Mesenchymal stem cell (in vitro differentiated cells and primary cell): Measurements from ENCODE around the gene IGFBP7.
A peak's percentile ranks its signal among the peaks of the same experiment; 100 is the strongest.

Experiments
- DNase-seq: peaks from one replicate; pipeline ENCODE4 v3.0.0-alpha.2; 2013
- H2AFZ ChIP-seq: one replicate; pipeline ENCODE4 v1.6.1; 2013; ENCODE audit warnings: low read depth, mild to moderate bottlenecking, control low read depth, inconsistent platforms, low read length, moderate library complexity
- H2AK5ac ChIP-seq: 2 replicates; pipeline ENCODE4 v1.6.1; 2013; ENCODE audit warnings: low read length, moderate library complexity, mild to moderate bottlenecking, inconsistent platforms; ENCODE audit not compliant: severe bottlenecking
- H2BK120ac ChIP-seq: one replicate; pipeline ENCODE4 v1.6.1; 2013; ENCODE audit warnings: low read depth, mild to moderate bottlenecking, inconsistent platforms, low read length, moderate library complexity
- H2BK12ac ChIP-seq, 2 experiments: one replicate each; pipeline ENCODE4 v1.6.1; 2013; ENCODE audit warnings: inconsistent platforms in 2 of 2, low read length in 2 of 2, mild to moderate bottlenecking in 2 of 2, moderate library complexity in 2 of 2, control low read depth in 1 of 2
- H2BK15ac ChIP-seq: one replicate; pipeline ENCODE4 v1.6.1; 2013; ENCODE audit warnings: mild to moderate bottlenecking, low read depth, inconsistent platforms; ENCODE audit not compliant: poor library complexity, severe bottlenecking
- H2BK5ac ChIP-seq: 2 replicates; pipeline ENCODE4 v1.6.1; 2013; ENCODE audit warnings: low read depth, mild to moderate bottlenecking, low read length, control low read depth, inconsistent platforms; ENCODE audit not compliant: poor library complexity, severe bottlenecking
- H3K14ac ChIP-seq, 2 experiments: one replicate each; pipeline ENCODE4 v1.6.1; 2013; ENCODE audit warnings: inconsistent platforms in 2 of 2, low read length in 2 of 2, control low read depth in 1 of 2, mild to moderate bottlenecking in 1 of 2, moderate library complexity in 1 of 2
- H3K18ac ChIP-seq, 2 experiments: one replicate each; pipeline ENCODE4 v1.6.1; 2013; ENCODE audit warnings: inconsistent platforms in 2 of 2, low read length in 2 of 2, control low read depth in 1 of 2, low read depth in 1 of 2, mild to moderate bottlenecking in 1 of 2
- H3K23ac ChIP-seq, 2 experiments: one replicate each; pipeline ENCODE4 v1.6.1; 2013; ENCODE audit warnings: inconsistent platforms in 2 of 2, low read length in 2 of 2, mild to moderate bottlenecking in 2 of 2, moderate library complexity in 2 of 2, control low read depth in 1 of 2
- H3K27ac ChIP-seq: 2 replicates; pipeline ENCODE4 v1.5.1; 2013; ENCODE audit warnings: mild to moderate bottlenecking, moderate library complexity, low read length, control low read depth, inconsistent platforms; ENCODE audit not compliant: poor library complexity, severe bottlenecking
- H3K27me3 ChIP-seq, 2 experiments: 2 replicates each; pipeline versions ENCODE4 v1.6.1 to v1.7.0; 2013; ENCODE audit warnings: low read length in 2 of 2, mild to moderate bottlenecking in 2 of 2, moderate library complexity in 2 of 2, control low read depth in 1 of 2, inconsistent platforms in 1 of 2; ENCODE audit not compliant: control insufficient read depth in 1 of 2, insufficient read depth in 1 of 2
- H3K36me3 ChIP-seq, 2 experiments: 2 replicates each; pipeline versions ENCODE4 v1.6.1 to v1.7.0; 2013; ENCODE audit warnings: low read length in 2 of 2, control low read depth in 1 of 2, inconsistent platforms in 1 of 2, low read depth in 1 of 2, mild to moderate bottlenecking in 1 of 2; ENCODE audit not compliant: insufficient read depth in 2 of 2, control insufficient read depth in 1 of 2
- H3K4ac ChIP-seq, 2 experiments: one replicate each; pipeline ENCODE4 v1.6.1; 2013; ENCODE audit warnings: inconsistent platforms in 2 of 2, low read length in 2 of 2, mild to moderate bottlenecking in 2 of 2, moderate library complexity in 2 of 2, control low read depth in 1 of 2, low read depth in 1 of 2
- H3K4me1 ChIP-seq: 2 replicates; pipeline ENCODE4 v1.6.1; 2013; ENCODE audit warnings: low read depth, low read length, control low read depth; ENCODE audit not compliant: control insufficient read depth, insufficient read depth
- H3K4me2 ChIP-seq: 2 replicates; pipeline ENCODE4 v1.6.1; 2013; ENCODE audit warnings: low read length, mild to moderate bottlenecking, inconsistent platforms; ENCODE audit not compliant: poor library complexity, severe bottlenecking
- H3K4me3 ChIP-seq, 2 experiments: 2 replicates each; pipeline versions ENCODE4 v1.5.1 to v1.7.0; 2013; ENCODE audit warnings: low read length in 2 of 2, mild to moderate bottlenecking in 2 of 2, control low read depth in 1 of 2, low read depth in 1 of 2; ENCODE audit not compliant: insufficient read depth in 1 of 2
- H3K79me1 ChIP-seq: replicated peaks from 2 replicates; pipeline ENCODE4 v1.6.1; 2013; ENCODE audit warnings: mild to moderate bottlenecking, control low read depth, low read length, inconsistent platforms; ENCODE audit not compliant: poor library complexity, severe bottlenecking
- H3K9ac ChIP-seq: 2 replicates; pipeline ENCODE4 v1.7.0; 2013; ENCODE audit warnings: mild to moderate bottlenecking, low read length, moderate library complexity
- H3K9me3 ChIP-seq: 2 replicates; pipeline ENCODE4 v1.7.0; 2013; ENCODE audit warnings: mild to moderate bottlenecking, low read length; ENCODE audit not compliant: control insufficient read depth
- H4K8ac ChIP-seq: one replicate; pipeline ENCODE4 v1.6.1; 2013; ENCODE audit warnings: inconsistent platforms, mild to moderate bottlenecking, low read length, moderate library complexity
- H4K91ac ChIP-seq: one replicate; pipeline ENCODE4 v1.6.1; 2013; ENCODE audit warnings: mild to moderate bottlenecking, low read length, inconsistent platforms
- WGBS: methylation state at CpG from one replicate; pipeline ENCODE4 v1.1.7; 2013; ENCODE audit warnings: mixed read lengths; 5-methylcytosine and 5-hydroxymethylcytosine counted together

The IGFBP7 gene

GRCh38 chr4:57139783-57140182 is 29.6 kb upstream of the IGFBP7 start:
- Histone ChIP-seq H2BK12ac (no peak overlapping the region), H3K4ac (no peak overlapping the region), H3K4me3 (no peak overlapping the region), H3K4me2 (no peak overlapping the region), H3K36me3 (no peaks in the 10 kb centered on the region), H2BK5ac (no peak overlapping the region), H3K23ac (no peak overlapping the region), H3K18ac (no peak overlapping the region), H3K27me3 (no peaks in the 10 kb centered on the region), H3K14ac (no peak overlapping the region), H4K91ac (no peak overlapping the region), H2AK5ac (no peak overlapping the region), H3K79me1 (no peaks in the 10 kb centered on the region), H2BK120ac (no peak overlapping the region), H2BK15ac (no peak overlapping the region), H2AFZ (no peak overlapping the region), H3K9ac (no peak overlapping the region), H3K27ac (no peak overlapping the region), H3K4me1 (peaks cover 3% of the 10 kb centered on the region), H3K9me3 (no peaks in the 10 kb centered on the region), H4K8ac (no peak overlapping the region)
- DNase-seq = no peak

GRCh38 chr4:57137261-57137660 is 27.1 kb upstream of the IGFBP7 start:
- H2AFZ ChIP-seq = no peak overlapping the region
- H3K9me3 ChIP-seq = no peaks in the 10 kb centered on the region
- H3K14ac ChIP-seq = no peak overlapping the region
- no peak overlapping the region for H2BK12ac ChIP-seq
- H3K4me3 ChIP-seq = no peak overlapping the region
- H3K18ac ChIP-seq = no peak overlapping the region
- H2BK120ac ChIP-seq = no peak overlapping the region
- H3K4ac ChIP-seq = no peak overlapping the region
- peaks cover 11% of the 10 kb centered on the region for H3K4me1 ChIP-seq
- no peaks in the 10 kb centered on the region for H3K79me1 ChIP-seq
- H2BK5ac ChIP-seq = no peak overlapping the region
- no peak overlapping the region for H4K91ac ChIP-seq
- no peak overlapping the region for H4K8ac ChIP-seq
- no peak overlapping the region for H2AK5ac ChIP-seq
- H3K27me3 ChIP-seq = peaks cover 0 to 2% of the 10 kb centered on the region in 2 experiments
- no peak for DNase-seq
- no peak overlapping the region for H3K4me2 ChIP-seq
- no peak overlapping the region for H3K9ac ChIP-seq
- H3K27ac ChIP-seq = peak overlapping the region; percentile 14
- H3K23ac ChIP-seq = no peak overlapping the region
- H2BK15ac ChIP-seq = no peak overlapping the region
- H3K36me3 ChIP-seq = no peaks in the 10 kb centered on the region

- no peak overlapping the region for H3K4me2 ChIP-seq
- DNase-seq = no peak
- no peak overlapping the region for H4K8ac ChIP-seq
- H2BK120ac ChIP-seq = no peak overlapping the region
- no peak overlapping the region for H4K91ac ChIP-seq
- peak overlapping the region; percentile 28 for H3K27ac ChIP-seq
- H3K4me1 ChIP-seq = peaks cover 12% of the 10 kb centered on the region
- H3K9me3 ChIP-seq = no peaks in the 10 kb centered on the region
- no peak overlapping the region for H3K9ac ChIP-seq
- H2BK5ac ChIP-seq = no peak overlapping the region
- no peak overlapping the region for H3K4me3 ChIP-seq
- no peak overlapping the region for H3K23ac ChIP-seq
- H3K14ac ChIP-seq = no peak overlapping the region
- H3K4ac ChIP-seq = no peak overlapping the region
- peak overlapping the region; percentile 62 for H2AK5ac ChIP-seq
- H2AFZ ChIP-seq = no peak overlapping the region
- no peak overlapping the region for H2BK12ac ChIP-seq
- no peak overlapping the region for H2BK15ac ChIP-seq
- no peak overlapping the region for H3K18ac ChIP-seq
- H3K27me3 ChIP-seq = peaks cover 0 to 11% of the 10 kb centered on the region in 2 experiments
- H3K79me1 ChIP-seq = no peaks in the 10 kb centered on the region
- no peaks in the 10 kb centered on the region for H3K36me3 ChIP-seq
Measured at GRCh38 chr4:57136281-57136680, 26.1 kb upstream of the IGFBP7 start.

GRCh38 chr4:57132743-57133137 is 22.6 kb upstream of the IGFBP7 start:
- peak overlapping the region; percentile 98 for H3K27ac ChIP-seq
- H3K18ac ChIP-seq = no peak overlapping the region
- peak overlapping the region; percentile 12 for H3K4me2 ChIP-seq
- H3K9me3 ChIP-seq = peaks cover 5% of the 10 kb centered on the region
- H2BK120ac ChIP-seq = no peak overlapping the region
- no peak overlapping the region for H3K9ac ChIP-seq
- H2BK12ac ChIP-seq = no peak overlapping the region
- H3K79me1 ChIP-seq = peaks cover 1% of the 10 kb centered on the region
- WGBS = 68% methylated on average over 2 of the region's 2 CpGs
- peaks cover 12% of the 10 kb centered on the region for H3K4me1 ChIP-seq
- H2AFZ ChIP-seq = no peak overlapping the region
- H2BK15ac ChIP-seq = no peak overlapping the region
- no peak overlapping the region for H4K8ac ChIP-seq
- peaks cover 0 to 22% of the 10 kb centered on the region in 2 experiments for H3K27me3 ChIP-seq
- H4K91ac ChIP-seq = no peak overlapping the region
- H3K14ac ChIP-seq = no peak overlapping the region
- H3K4ac ChIP-seq = no peak overlapping the region
- H3K23ac ChIP-seq = no peak overlapping the region
- H2AK5ac ChIP-seq = peak overlapping the region; percentile 66
- no peaks in the 10 kb centered on the region for H3K36me3 ChIP-seq
- DNase-seq = no peak
- no peak overlapping the region for H3K4me3 ChIP-seq
- peak overlapping the region; percentile 95 for H2BK5ac ChIP-seq
